H1 (cell line): ENCODE results near the gene PDZRN4. TPM values are rescaled to one million over a fixed set of nuclear protein-coding genes. Genes with fewer than 3 reads are reported as not detected.

Experiments used
- GTF2F1 ChIP-seq: IDR thresholded peaks from 2 replicates; pipeline ENCODE4 v1.6.1; 2012; ENCODE audit warnings: low read depth, low read length, improper control_type of control experiment, borderline replicate concordance
- NANOG ChIP-seq: IDR thresholded peaks from 2 replicates; pipeline ENCODE4 v1.6.1; 2011; ENCODE audit warnings: low read length, low read depth, mild to moderate bottlenecking, inconsistent platforms; ENCODE audit not compliant: insufficient read depth, poor library complexity, severe bottlenecking
- POLR2AphosphoS5 ChIP-seq: IDR thresholded peaks from 2 replicates; pipeline ENCODE4 v1.6.1; 2011; ENCODE audit warnings: low read depth, low read length
- RFX5 ChIP-seq: IDR thresholded peaks from 2 replicates; pipeline ENCODE4 v1.6.1; 2011; ENCODE audit warnings: low read depth, low read length, improper control_type of control experiment, borderline replicate concordance
- SP2 ChIP-seq: IDR thresholded peaks from 2 replicates; pipeline ENCODE4 v1.6.1; 2012; ENCODE audit warnings: mild to moderate bottlenecking, low read length, inconsistent platforms
- polyA plus RNA-seq, 7 experiments: library from polyadenylated mRNA; depleted of rRNA in 3 of 7; stranded (reverse) in 5 of 7; unstranded in 2 of 7; fragments of >200 nt in 5 of 7; fragments of 200-250 nt in 2 of 7; gene quantifications; 1 replicate in 5 of 7; 2 replicates in 1 of 7; 4 replicates in 1 of 7; pipeline versions ENCODE4 v1.2.1 to v1.2.3, GENCODE V29; 2011 to 2013; ENCODE audit warnings: missing spikeins in 2 of 7, mixed read lengths in 2 of 7
- total RNA-seq: library from RNA; stranded (reverse); fragmentation: NEBNext Ultra II Directional; extraction: Animal tissue kit (Norgen Biotek cat#: 25700); gene quantifications from 2 replicates; pipeline ENCODE4 v1.2.1, GENCODE V29; 2021

PDZRN4 gene
- total and polyA plus RNA-seq, 2 of the 8 experiments (the other 6 are each of a cell fraction or from before 2014, with no cell fraction given) = not detected

DNA sequence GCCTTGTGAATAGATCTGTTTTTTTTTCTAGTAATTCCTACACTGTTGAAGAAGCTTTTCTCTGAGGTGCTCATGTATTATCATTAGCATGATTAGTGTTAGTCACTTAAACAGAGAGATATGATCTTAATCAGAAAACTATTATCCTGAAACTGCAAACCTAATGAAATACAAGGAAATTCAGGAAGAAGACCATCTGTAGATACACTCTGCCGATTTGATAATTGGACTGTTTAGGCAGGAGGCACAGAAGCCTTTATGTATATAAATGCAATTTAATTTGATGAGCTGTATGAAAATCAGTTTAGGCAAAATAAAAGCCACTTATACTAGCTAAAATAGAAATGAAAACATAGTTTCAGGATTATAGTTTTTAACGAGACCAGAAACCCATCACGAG lies 23.3 kb downstream of the PDZRN4 start (continued):
- no peak for TF ChIP-seq NANOG
- TF ChIP-seq SP2 = no peak
- no peak for TF ChIP-seq RFX5
- TF ChIP-seq GTF2F1 = no peak
- TF ChIP-seq POLR2AphosphoS5 = no peak
